Bronchial smooth muscle cell (primary cell): ENCODE results near the gene CXCL8. TPM values are rescaled to one million over a fixed set of nuclear protein-coding genes. Genes with fewer than 3 reads are reported as not detected.

ENCODE experiments used
- total RNA-seq: library from RNA; depleted of rRNA; stranded (reverse); fragments of >200 nt; gene quantifications from 2 replicates; pipeline ENCODE4 v1.2.1, GENCODE V29; 2014

The CXCL8 gene
- 0.17 and 1.9 TPM in 2 replicates for total RNA-seq

DNA sequence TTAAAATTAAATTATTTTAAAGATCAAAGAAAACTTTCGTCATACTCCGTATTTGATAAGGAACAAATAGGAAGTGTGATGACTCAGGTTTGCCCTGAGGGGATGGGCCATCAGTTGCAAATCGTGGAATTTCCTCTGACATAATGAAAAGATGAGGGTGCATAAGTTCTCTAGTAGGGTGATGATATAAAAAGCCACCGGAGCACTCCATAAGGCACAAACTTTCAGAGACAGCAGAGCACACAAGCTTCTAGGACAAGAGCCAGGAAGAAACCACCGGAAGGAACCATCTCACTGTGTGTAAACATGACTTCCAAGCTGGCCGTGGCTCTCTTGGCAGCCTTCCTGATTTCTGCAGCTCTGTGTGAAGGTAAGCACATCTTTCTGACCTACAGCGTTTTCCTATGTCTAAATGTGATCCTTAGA, at the start of gene CXCL8:
Gene CXCL8, plus strand, starts transcription at position 217 of the 426 bp plus-strand sequence. Its CDS starts 90 bp downstream, at position 307.

Other genes with a start within 250 kb of the CXCL8 start
- under 0.01 TPM in 1 of 2 replicates, not detected in the other for gene RASSF6, start 120.1 kb upstream of the CXCL8 start, total RNA-seq
- gene CXCL6, start 96.1 kb downstream of the CXCL8 start, total RNA-seq, result 5.0 and 14.3 TPM in 2 replicates
- 1.9 and 12.0 TPM in 2 replicates for gene PF4V1, start 112.7 kb downstream of the CXCL8 start, total RNA-seq
- gene CXCL1, start 128.8 kb downstream of the CXCL8 start, total RNA-seq, result 1.5 and 27.6 TPM in 2 replicates
- not detected in 2 replicates for gene PF4, start 241.5 kb downstream of the CXCL8 start, total RNA-seq
- gene PPBP, start 247.6 kb downstream of the CXCL8 start, total RNA-seq, result not detected in 2 replicates